Measurements from ENCODE around the gene LARGE1.

Gene LARGE1

GRCh38 chr22:33493476-33494205 is 426.6 kb downstream of the LARGE1 start:
- Histone ChIP-seq H3K9ac (ENCODE audit: low read depth, low read length) (no peak overlapping the region), H3K4me2 (ENCODE audit: insufficient read depth, low read length) (no peak overlapping the region), H3K4me3 (ENCODE audit: low read depth in 1 of 2, low read length in 2 of 2) (no peak overlapping the region), H2AFZ (ENCODE audit: low read depth, low read length) (no peak overlapping the region), H3K27ac (ENCODE audit: low read length) (no peak overlapping the region), H3K36me3 (ENCODE audit: insufficient read depth, low read length) (no peaks in the 10 kb centered on the region), H3K9me3 (ENCODE audit: insufficient read depth, low read length, severe bottlenecking) (no peaks in the 10 kb centered on the region), H3K79me2 (ENCODE audit: insufficient read depth, low read length) (no peaks in the 10 kb centered on the region), H3K27me3 (ENCODE audit: insufficient read depth, low read length, poor library complexity) (no peaks in the 10 kb centered on the region), H3K4me1 (ENCODE audit: insufficient read depth, low read length) (no peaks in the 10 kb centered on the region), H4K20me1 (ENCODE audit: insufficient read depth, low read length) (no peaks in the 10 kb centered on the region)
- TF ChIP-seq EZH2 (IDR thresholded peaks at IDR 0.05; ENCODE audit: borderline replicate concordance, low read depth, low read length, severe bottlenecking): no peak
- no peak for TF ChIP-seq CTCF (IDR thresholded peaks at IDR 0.05; ENCODE audit: borderline replicate concordance, extremely low read depth, low read length, poor library complexity, severe bottlenecking)
- DNase-seq: no peak
- no peak for ATAC-seq (ENCODE audit: insufficient read depth, low read depth)

GRCh38 chr22:33492210-33492651 is 428.0 kb downstream of the LARGE1 start:
- Histone ChIP-seq H3K4me1 (ENCODE audit: insufficient read depth, low read length) (no peaks in the 10 kb centered on the region), H3K4me3 (ENCODE audit: low read depth in 1 of 2, low read length in 2 of 2) (no peak overlapping the region), H2AFZ (ENCODE audit: low read depth, low read length) (no peak overlapping the region), H4K20me1 (ENCODE audit: insufficient read depth, low read length) (no peaks in the 10 kb centered on the region), H3K4me2 (ENCODE audit: insufficient read depth, low read length) (no peak overlapping the region), H3K36me3 (ENCODE audit: insufficient read depth, low read length) (no peaks in the 10 kb centered on the region), H3K27ac (ENCODE audit: low read length) (no peak overlapping the region), H3K9ac (ENCODE audit: low read depth, low read length) (no peak overlapping the region), H3K27me3 (ENCODE audit: insufficient read depth, low read length, poor library complexity) (peaks cover 3% of the 10 kb centered on the region), H3K9me3 (ENCODE audit: insufficient read depth, low read length, severe bottlenecking) (no peaks in the 10 kb centered on the region), H3K79me2 (ENCODE audit: insufficient read depth, low read length) (no peaks in the 10 kb centered on the region)
- DNase-seq (no peak), ATAC-seq (ENCODE audit: insufficient read depth, low read depth) (no peak)
- TF ChIP-seq CTCF (IDR thresholded peaks at IDR 0.05; ENCODE audit: borderline replicate concordance, extremely low read depth, low read length, poor library complexity, severe bottlenecking): no peak
- TF ChIP-seq EZH2 (IDR thresholded peaks at IDR 0.05; ENCODE audit: borderline replicate concordance, low read depth, low read length, severe bottlenecking): no peak

GRCh38 chr22:33487041-33487716 is 433.1 kb downstream of the LARGE1 start:
- Histone ChIP-seq H4K20me1 (ENCODE audit: insufficient read depth, low read length) (no peaks in the 10 kb centered on the region), H3K9me3 (ENCODE audit: insufficient read depth, low read length, severe bottlenecking) (no peaks in the 10 kb centered on the region), H3K4me1 (ENCODE audit: insufficient read depth, low read length) (no peaks in the 10 kb centered on the region), H2AFZ (ENCODE audit: low read depth, low read length) (no peak overlapping the region), H3K4me3 (ENCODE audit: low read depth in 1 of 2, low read length in 2 of 2) (no peak overlapping the region), H3K9ac (ENCODE audit: low read depth, low read length) (no peak overlapping the region), H3K27me3 (ENCODE audit: insufficient read depth, low read length, poor library complexity) (peaks cover 3% of the 10 kb centered on the region), H3K36me3 (ENCODE audit: insufficient read depth, low read length) (no peaks in the 10 kb centered on the region), H3K27ac (ENCODE audit: low read length) (no peak overlapping the region), H3K79me2 (ENCODE audit: insufficient read depth, low read length) (no peaks in the 10 kb centered on the region), H3K4me2 (ENCODE audit: insufficient read depth, low read length) (no peak overlapping the region)
- ATAC-seq (ENCODE audit: insufficient read depth, low read depth) (no peak), DNase-seq (no peak)
- no peak for TF ChIP-seq CTCF (IDR thresholded peaks at IDR 0.05; ENCODE audit: borderline replicate concordance, extremely low read depth, low read length, poor library complexity, severe bottlenecking)

Measured in DND-41 (cell line).